Astrocyte (in vitro differentiated cells and primary cell): ENCODE measurements around the gene MEI4. TPM values are rescaled to one million over a fixed set of nuclear protein-coding genes. Genes with fewer than 3 reads are reported as not detected.
A peak's percentile ranks its signal among the peaks of the same experiment; 100 is the strongest.

Experiments used
- DNase-seq: peaks from one replicate; pipeline ENCODE4 v3.0.0-alpha.2; 2010; ENCODE audit warnings: low read depth
- FAIRE-seq: peaks from 2 replicates; lab custom pipeline; 2011; peaks lifted over from hg19 to GRCh38; lab: Jason Lieb, UNC
- H2AFZ ChIP-seq: 2 replicates; pipeline ENCODE4 v1.6.0; 2012; ENCODE audit warnings: low read depth, low read length, inconsistent platforms
- H3K27ac ChIP-seq: 2 replicates; pipeline ENCODE4 v1.5.1; 2011; ENCODE audit warnings: low read depth, low read length, inconsistent platforms
- H3K27me3 ChIP-seq: 2 replicates; pipeline ENCODE4 v1.6.0; 2011; ENCODE audit warnings: low read length, inconsistent platforms; ENCODE audit not compliant: insufficient read depth
- H3K36me3 ChIP-seq: 2 replicates; pipeline ENCODE4 v1.5.1; 2011; ENCODE audit warnings: low read length, inconsistent platforms; ENCODE audit not compliant: insufficient read depth
- H3K4me1 ChIP-seq: 2 replicates; pipeline ENCODE4 v1.5.1; 2011; ENCODE audit warnings: low read length, inconsistent platforms; ENCODE audit not compliant: insufficient read depth
- H3K4me2 ChIP-seq: 2 replicates; pipeline ENCODE4 v1.6.0; 2012; ENCODE audit warnings: low read length, inconsistent platforms
- H3K4me3 ChIP-seq: 2 replicates; pipeline ENCODE4 v1.5.1; 2011; ENCODE audit warnings: low read depth, mild to moderate bottlenecking, low read length, inconsistent platforms; ENCODE audit not compliant: insufficient read depth
- H3K79me2 ChIP-seq: 2 replicates; pipeline ENCODE4 v1.6.0; 2012; ENCODE audit warnings: mild to moderate bottlenecking, low read length, inconsistent platforms; ENCODE audit not compliant: insufficient read depth
- H3K9ac ChIP-seq: 2 replicates; pipeline ENCODE4 v1.6.0; 2012; ENCODE audit warnings: mild to moderate bottlenecking, low read length, inconsistent platforms
- H3K9me3 ChIP-seq: 2 replicates; pipeline ENCODE4 v1.5.1; 2012; ENCODE audit warnings: low read depth, mild to moderate bottlenecking, low read length, inconsistent platforms; ENCODE audit not compliant: insufficient read depth
- H4K20me1 ChIP-seq: 2 replicates; pipeline ENCODE4 v1.6.0; 2012; ENCODE audit warnings: low read length, inconsistent platforms; ENCODE audit not compliant: insufficient read depth
- H3K27ac Mint-ChIP-seq: one replicate; pipeline ENCODE4 v1.8.0; 2021; ENCODE audit warnings: mild to moderate bottlenecking, mixed read lengths; ENCODE audit not compliant: unreplicated experiment
- H3K27me3 Mint-ChIP-seq: one replicate; pipeline ENCODE4 v1.8.0; 2021; ENCODE audit warnings: low read depth, mixed read lengths; ENCODE audit not compliant: unreplicated experiment
- H3K36me3 Mint-ChIP-seq: one replicate; pipeline ENCODE4 v1.8.0; 2021; ENCODE audit warnings: low read depth, mixed read lengths; ENCODE audit not compliant: unreplicated experiment
- H3K4me1 Mint-ChIP-seq: one replicate; pipeline ENCODE4 v1.8.0; 2021; ENCODE audit warnings: low read depth, mixed read lengths; ENCODE audit not compliant: unreplicated experiment
- H3K4me3 Mint-ChIP-seq: one replicate; pipeline ENCODE4 v1.8.0; 2021; ENCODE audit warnings: mild to moderate bottlenecking, moderate library complexity, mixed read lengths; ENCODE audit not compliant: unreplicated experiment
- H3K9me3 Mint-ChIP-seq: one replicate; pipeline ENCODE4 v1.8.0; 2021; ENCODE audit warnings: mild to moderate bottlenecking, mixed read lengths; ENCODE audit not compliant: unreplicated experiment
- EZH2 ChIP-seq: IDR thresholded peaks from 2 replicates; pipeline ENCODE4 v1.6.1; 2012; ENCODE audit warnings: mild to moderate bottlenecking, low read length, inconsistent platforms; ENCODE audit not compliant: insufficient read depth
- total RNA-seq: library from RNA; stranded (reverse); gene quantifications from 2 replicates; pipeline ENCODE4 v1.2.1, GENCODE V29; 2021
- TF ChIP-seq, protein P1 (sequence below): IDR thresholded peaks from 2 replicates; pipeline ENCODE4 v1.5.1; 2011; ENCODE audit warnings: low read depth, mild to moderate bottlenecking, inconsistent platforms, low read length, moderate library complexity; ENCODE audit not compliant: insufficient read depth

Gene MEI4
- total RNA-seq, 1 donor from 2014 or later: 0.54 TPM

DNA sequence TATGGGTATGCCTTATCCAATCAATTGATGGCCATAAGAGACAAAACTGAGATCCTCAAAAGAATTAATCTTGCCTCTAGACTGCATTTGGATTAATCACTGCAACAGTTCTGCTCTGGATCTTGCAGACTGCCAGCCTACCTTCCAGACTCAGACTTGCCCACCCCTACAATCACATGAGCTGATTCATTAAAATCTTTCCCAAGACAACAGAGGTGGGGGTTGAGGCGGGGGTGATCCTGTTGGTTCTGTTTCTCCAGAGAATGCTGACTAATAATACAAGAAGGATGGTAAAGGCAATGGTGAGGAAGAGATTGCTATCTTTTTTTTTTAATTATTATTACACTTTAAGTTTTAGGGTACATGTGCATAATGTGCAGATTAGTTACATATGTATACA, 43.7 kb upstream of the MEI4 start:
- Mint-ChIP-seq H3K27me3 (no peaks in the 10 kb centered on the region), H3K4me1 (peaks cover 14% of the 10 kb centered on the region), H3K27ac (no peak overlapping the region), H3K36me3 (no peaks in the 10 kb centered on the region), H3K4me3 (no peak overlapping the region), H3K9me3 (peaks cover 1% of the 10 kb centered on the region)
- Histone ChIP-seq H3K27ac (no peak overlapping the region), H4K20me1 (no peaks in the 10 kb centered on the region), H3K9ac (no peak overlapping the region), H3K9me3 (no peaks in the 10 kb centered on the region), H3K36me3 (no peaks in the 10 kb centered on the region), H3K27me3 (no peaks in the 10 kb centered on the region), H3K79me2 (no peaks in the 10 kb centered on the region), H3K4me1 (no peaks in the 10 kb centered on the region), H2AFZ (no peak overlapping the region), H3K4me3 (no peak overlapping the region), H3K4me2 (no peak overlapping the region)
- DNase-seq: no peak
- FAIRE-seq: no peak
- no peak for TF ChIP-seq EZH2
- TF ChIP-seq, protein P1, sequence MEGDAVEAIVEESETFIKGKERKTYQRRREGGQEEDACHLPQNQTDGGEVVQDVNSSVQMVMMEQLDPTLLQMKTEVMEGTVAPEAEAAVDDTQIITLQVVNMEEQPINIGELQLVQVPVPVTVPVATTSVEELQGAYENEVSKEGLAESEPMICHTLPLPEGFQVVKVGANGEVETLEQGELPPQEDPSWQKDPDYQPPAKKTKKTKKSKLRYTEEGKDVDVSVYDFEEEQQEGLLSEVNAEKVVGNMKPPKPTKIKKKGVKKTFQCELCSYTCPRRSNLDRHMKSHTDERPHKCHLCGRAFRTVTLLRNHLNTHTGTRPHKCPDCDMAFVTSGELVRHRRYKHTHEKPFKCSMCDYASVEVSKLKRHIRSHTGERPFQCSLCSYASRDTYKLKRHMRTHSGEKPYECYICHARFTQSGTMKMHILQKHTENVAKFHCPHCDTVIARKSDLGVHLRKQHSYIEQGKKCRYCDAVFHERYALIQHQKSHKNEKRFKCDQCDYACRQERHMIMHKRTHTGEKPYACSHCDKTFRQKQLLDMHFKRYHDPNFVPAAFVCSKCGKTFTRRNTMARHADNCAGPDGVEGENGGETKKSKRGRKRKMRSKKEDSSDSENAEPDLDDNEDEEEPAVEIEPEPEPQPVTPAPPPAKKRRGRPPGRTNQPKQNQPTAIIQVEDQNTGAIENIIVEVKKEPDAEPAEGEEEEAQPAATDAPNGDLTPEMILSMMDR: no peak

DNA sequence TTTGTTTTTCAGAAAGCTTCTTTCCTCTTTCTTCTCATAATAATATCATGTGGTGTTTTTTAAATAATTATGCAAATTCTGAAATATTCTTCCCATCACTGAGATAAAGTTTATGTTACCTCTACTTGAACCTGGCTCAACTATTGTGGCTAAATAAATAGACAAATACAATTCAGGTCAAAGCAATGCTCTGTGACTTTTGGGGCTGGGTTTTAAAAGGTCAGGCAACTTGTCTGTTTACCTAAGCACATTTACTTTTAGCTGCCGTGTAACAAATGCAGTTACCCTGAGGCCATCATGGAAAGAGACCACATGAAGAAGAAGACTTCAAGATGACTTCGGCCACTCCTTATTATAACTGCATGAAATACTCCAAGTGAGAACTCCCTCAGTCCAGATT, 33.7 kb upstream of the MEI4 start:
- no peak overlapping the region for H2AFZ ChIP-seq
- H3K9me3 ChIP-seq: no peaks in the 10 kb centered on the region
- Mint-ChIP-seq H3K4me3 (no peak overlapping the region), H3K27me3 (no peaks in the 10 kb centered on the region), H3K36me3 (no peaks in the 10 kb centered on the region), H3K4me1 (no peaks in the 10 kb centered on the region), H3K9me3 (no peaks in the 10 kb centered on the region), H3K27ac (no peak overlapping the region)
- TF ChIP-seq, protein P1: no peak
- TF ChIP-seq EZH2: no peak
- H3K9ac ChIP-seq: no peak overlapping the region
- no peaks in the 10 kb centered on the region for H4K20me1 ChIP-seq
- H3K4me2 ChIP-seq: no peak overlapping the region
- H3K27me3 ChIP-seq: no peaks in the 10 kb centered on the region
- no peaks in the 10 kb centered on the region for H3K36me3 ChIP-seq
- FAIRE-seq (no peak), DNase-seq (no peak)
- H3K4me3 ChIP-seq: no peak overlapping the region
- H3K4me1 ChIP-seq: no peaks in the 10 kb centered on the region
- H3K27ac ChIP-seq: no peak overlapping the region
- no peaks in the 10 kb centered on the region for H3K79me2 ChIP-seq

DNA sequence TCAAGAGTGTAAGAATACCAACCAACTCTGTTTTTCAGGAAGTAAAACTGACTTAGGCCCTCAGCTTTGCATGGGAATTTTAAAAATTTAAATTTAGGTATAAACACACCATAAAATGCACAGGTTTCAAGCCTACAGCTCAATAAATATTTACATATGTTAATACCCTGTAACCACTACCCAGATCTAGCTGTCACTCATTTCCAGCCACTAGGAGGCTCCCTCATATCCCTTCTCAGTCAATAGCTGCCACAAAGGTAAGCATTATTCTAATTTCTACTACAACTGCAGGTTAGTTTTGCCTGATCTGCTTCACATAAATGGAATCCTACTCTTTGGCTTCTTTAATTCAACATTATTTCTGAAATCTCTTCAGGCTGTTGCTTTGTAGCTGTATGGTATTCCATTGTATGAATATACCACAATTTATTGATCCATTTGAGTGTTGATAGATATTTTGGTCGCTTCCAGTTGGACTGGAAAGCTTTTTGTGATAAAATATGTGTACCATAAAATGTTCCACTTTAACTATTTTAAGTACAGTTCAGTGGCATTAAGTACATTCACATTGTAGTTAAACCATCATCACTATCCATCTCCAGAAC, 32.5 kb upstream of the MEI4 start:
- no peak overlapping the region for H3K27ac ChIP-seq
- no peaks in the 10 kb centered on the region for H3K9me3 Mint-ChIP-seq
- no peaks in the 10 kb centered on the region for H3K27me3 ChIP-seq
- TF ChIP-seq, protein P1: peak; percentile 60
- TF ChIP-seq EZH2: no peak
- no peaks in the 10 kb centered on the region for H4K20me1 ChIP-seq
- no peak overlapping the region for H3K4me3 ChIP-seq
- H3K27ac Mint-ChIP-seq: no peak overlapping the region
- no peak overlapping the region for H3K9ac ChIP-seq
- no peak overlapping the region for H3K4me3 Mint-ChIP-seq
- H3K4me2 ChIP-seq: no peak overlapping the region
- no peaks in the 10 kb centered on the region for H3K4me1 ChIP-seq
- FAIRE-seq (no peak), DNase-seq (no peak)
- no peaks in the 10 kb centered on the region for H3K79me2 ChIP-seq
- no peak overlapping the region for H2AFZ ChIP-seq
- H3K27me3 Mint-ChIP-seq: no peaks in the 10 kb centered on the region
- no peaks in the 10 kb centered on the region for H3K36me3 Mint-ChIP-seq
- H3K9me3 ChIP-seq: no peaks in the 10 kb centered on the region
- no peaks in the 10 kb centered on the region for H3K36me3 ChIP-seq
- H3K4me1 Mint-ChIP-seq: no peaks in the 10 kb centered on the region
